ENCODE measurements around the gene DEFB115. TPM values are rescaled to one million over a fixed set of nuclear protein-coding genes. Genes with fewer than 3 reads are reported as not detected.
"Not testable (repeated sequence)": the region's sequence is repeated elsewhere in the genome, so short reads cannot be mapped to it uniquely, and the experiment has no call there.

Gene DEFB115, protein sequence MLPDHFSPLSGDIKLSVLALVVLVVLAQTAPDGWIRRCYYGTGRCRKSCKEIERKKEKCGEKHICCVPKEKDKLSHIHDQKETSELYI
- total RNA-seq (2014; rRNA removed; shearing (Covaris generic)): not detected in 2 replicates

DNA sequence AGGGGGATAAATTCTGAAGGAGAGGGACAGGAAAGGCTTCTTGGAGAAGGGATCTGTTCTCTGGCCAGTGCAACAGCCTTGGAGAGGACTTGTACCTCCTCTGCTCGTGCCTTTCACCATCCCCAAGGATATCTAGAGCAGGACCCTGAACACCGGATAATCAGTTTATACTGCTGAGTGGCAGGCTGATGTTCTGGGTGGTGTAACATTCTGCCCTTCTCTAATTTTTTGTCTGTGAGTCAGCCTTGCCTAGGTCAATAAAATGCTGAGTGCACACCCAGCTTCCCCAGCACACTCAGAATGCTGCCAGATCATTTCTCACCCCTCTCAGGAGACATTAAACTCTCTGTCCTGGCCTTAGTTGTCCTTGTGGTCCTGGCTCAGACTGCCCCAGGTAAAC, at the start of gene DEFB115:
TSS of gene DEFB115 (plus strand) at position 301 of the 400 bp plus-strand sequence. CDS start at position 301, 0 bp downstream.
- DNase-seq (ENCODE audit: low spot score): no peak
- in situ Hi-C loops (cut with HindIII; ENCODE audit: low sequenced_read_pairs): no loop called here

DNA sequence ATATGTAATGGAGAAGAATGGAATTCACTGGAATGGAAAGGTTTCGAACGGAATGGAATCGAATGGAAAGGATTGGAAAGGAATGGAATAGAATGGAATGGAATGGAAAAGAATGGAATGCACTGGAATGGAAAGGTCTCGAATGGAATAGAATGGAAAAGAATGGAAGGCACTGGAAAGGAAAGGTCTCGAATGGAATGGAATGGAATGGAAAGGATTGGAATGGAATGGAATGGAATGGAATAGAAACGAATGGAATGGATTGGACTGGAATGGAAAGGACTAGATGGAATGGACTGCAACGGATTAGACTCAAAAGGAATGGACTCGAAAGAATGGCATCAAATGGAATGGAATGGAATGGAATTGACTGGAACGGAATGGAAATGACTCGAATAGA, 20.5 kb upstream of the DEFB115 start:
- no peak for DNase-seq (ENCODE audit: low spot score)
- in situ Hi-C loops (cut with HindIII; ENCODE audit: low sequenced_read_pairs): no loop called here

DNA sequence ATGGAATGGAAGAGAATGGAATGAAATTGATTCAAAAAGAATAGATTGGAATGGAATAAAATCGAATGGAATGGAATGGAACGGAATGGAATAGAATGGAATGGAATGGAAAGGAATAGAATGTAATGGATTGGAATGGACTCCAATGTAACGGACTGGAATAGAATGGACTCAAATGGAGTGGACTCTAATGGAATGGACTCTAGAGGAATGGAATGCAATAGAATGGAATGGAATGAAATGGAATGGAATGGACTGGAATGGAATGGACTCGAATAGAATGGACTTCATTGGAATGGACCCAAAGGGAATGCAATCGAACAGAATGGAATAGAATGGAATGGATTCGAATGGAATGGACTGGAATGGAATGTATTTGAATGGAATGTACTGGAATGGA, 19.7 kb upstream of the DEFB115 start:
- DNase-seq (ENCODE audit: low spot score): no peak
- in situ Hi-C loops (cut with HindIII; ENCODE audit: low sequenced_read_pairs): no loop called here

DNA sequence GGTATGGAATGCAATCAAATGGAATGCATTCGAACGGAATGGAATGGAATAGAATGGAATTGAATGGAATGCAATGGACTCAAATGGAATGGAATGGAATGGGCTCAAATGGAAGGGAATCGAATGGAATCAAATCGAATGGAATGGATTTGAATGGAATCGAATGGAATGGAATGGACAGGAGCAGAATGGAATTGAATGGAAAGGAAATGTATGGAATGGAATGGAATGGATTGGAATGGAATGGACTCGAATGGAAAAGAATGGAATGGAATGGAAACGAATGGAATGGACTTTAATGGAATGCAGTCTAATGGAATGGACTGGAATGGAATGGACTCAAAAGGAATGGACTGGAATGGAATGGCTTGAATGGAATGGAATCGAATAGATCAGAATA, 18.3 kb upstream of the DEFB115 start:
- no peak for DNase-seq (ENCODE audit: low spot score)
- in situ Hi-C loops (cut with HindIII; ENCODE audit: low sequenced_read_pairs): no loop called here

DNA sequence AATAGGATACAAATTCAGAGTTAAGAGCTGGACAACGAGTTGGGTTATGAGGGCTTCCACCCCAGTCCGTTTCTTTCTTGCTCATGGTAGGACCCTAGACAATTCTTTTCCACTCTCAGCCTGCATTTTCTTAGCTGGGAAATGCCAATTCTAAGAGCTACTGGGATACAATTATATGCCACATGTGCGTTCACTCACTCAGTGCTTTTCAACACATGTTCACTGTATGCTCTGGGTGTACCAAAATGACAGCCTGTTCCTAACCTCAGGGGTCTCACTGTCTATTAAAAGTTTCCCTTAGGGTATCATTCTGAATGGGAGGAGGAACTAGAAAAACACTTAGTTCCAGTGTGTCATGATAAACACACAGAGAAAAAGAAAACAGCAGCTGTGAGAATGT, 505 bp upstream of the DEFB115 start:
- in situ Hi-C loops (cut with HindIII; ENCODE audit: low sequenced_read_pairs): no loop called here
- DNase-seq (ENCODE audit: low spot score): no peak

DNA sequence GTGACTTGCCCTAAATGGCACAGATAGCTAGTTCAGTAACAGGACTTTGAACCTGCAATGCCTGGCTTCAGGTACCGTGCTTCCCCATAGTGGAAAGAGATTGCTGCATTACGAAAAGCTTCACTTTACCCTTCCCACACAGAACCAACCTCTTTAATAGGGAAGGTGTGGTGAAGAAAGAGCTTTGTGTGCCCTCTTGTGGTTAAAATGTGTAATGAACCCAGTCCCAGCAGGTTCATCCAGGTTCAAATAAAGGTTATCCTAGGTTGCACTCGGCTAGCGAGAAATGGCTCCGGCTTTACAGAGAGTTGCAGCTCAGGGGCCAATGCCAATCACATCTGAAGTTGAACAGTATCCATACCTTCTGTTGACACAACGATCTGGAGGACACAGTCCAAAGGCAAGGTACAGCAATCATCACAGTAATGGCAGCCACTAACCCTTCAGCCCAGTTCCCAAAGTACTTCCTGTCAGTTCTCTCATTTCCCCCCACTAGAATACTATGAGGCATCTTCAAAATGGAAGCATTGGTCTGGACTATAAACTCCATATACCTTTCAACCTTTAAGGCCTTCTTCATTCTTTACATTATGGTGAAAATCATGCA, 3.0 kb downstream of the DEFB115 start:
- in situ Hi-C loops (cut with HindIII; ENCODE audit: low sequenced_read_pairs): no loop called here
- peak; percentile 1 for DNase-seq (ENCODE audit: low spot score)

DNA sequence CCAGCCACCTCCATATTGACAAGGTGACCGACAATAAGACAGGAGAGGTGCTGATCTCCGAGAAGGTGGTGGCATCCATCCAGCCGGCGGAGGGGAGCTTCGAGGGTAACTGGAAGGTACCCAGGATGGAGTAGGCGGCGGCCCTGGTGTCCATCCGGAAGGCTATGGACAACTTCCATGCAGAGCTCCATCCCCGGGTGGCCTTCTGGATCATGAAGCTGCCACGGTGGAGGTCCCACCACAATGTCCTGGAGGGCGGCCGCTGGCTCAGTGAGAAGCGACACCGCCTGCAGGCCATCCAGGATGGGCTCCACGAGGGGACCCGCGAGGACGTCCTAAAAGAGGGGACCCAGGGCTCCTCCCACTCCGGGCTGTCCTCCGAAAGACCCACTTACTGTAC, 17.0 kb downstream of the DEFB115 start:
- no peak for DNase-seq (ENCODE audit: low spot score)

DNA sequence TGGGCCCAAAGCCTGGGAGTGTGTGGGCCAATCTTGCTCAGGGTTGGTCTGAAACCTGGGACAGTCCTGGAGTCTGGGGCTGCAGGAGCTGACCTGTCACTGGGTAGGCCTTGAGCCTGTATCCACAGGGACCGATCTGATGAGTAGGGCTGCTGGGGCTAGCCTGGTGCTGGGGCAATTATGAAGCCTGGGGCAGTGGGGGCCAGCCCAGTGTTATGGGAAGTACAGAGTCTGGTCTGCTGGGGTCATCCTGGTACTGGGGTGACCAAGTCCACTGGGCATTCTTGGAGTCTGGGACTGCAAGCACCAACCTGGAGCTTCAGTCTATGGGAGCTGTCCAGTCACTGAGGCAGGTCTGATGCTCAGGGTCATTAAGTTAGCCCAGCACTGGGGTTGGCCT, 20.7 kb downstream of the DEFB115 start:
- no peak for DNase-seq (ENCODE audit: low spot score)
- in situ Hi-C loops (cut with HindIII; ENCODE audit: low sequenced_read_pairs): no loop called here

More for the DNA sequence above, 17.0 kb downstream of the DEFB115 start:
- in situ Hi-C loops (cut with HindIII; ENCODE audit: low sequenced_read_pairs): no loop called here

DNA sequence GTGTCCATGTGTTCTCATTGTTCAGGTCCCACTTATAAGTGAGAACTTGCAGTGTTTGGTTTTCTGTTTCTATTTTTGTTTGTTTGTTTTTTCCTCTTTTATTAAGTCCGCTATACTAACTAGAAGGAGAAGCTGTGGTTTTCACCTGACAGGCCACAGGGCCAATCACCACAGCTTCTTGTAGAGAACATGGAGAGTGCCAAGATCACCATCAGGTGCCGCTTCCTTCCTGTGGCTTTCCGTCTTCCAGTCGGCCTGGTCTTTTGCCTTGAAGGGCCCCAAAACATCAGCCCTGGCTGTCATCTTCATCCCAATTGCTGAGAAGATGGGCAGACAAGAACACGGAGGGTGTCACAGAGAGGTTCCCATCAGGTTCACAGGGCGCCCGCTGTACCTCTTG, 27.5 kb downstream of the DEFB115 start:
- DNase-seq (ENCODE audit: low spot score); in situ Hi-C loops (cut with HindIII; ENCODE audit: low sequenced_read_pairs): not testable (repeated sequence)

DNA sequence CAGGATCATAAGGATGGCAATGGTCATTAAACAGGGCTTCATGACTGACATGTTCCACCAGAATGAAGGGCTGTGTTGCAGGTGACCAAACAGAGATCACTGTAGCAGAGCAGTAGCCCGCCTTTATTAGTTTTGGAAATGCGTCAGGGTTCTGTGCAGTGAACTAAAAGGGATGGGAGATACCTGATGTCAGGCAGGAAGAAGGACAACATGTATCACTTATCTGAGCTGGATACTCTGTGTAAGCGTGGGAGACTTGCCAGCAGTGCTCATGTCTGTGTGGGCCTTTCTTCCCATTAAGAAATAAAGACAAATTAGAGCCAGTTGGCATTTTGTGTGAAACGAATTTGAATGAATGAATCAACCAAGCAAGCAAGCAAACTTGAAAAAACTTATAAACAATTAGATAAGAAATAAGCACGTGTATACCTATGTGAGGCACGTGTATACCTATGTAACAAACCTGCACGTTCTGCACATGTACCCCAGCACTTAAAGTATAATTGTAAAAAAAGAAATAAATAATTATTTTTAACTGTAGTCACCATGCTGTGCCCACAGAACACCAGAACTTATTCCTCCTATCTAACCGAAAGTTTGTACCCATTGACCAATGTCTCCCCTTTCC, 51.2 kb downstream of the DEFB115 start, which contains the start of gene DEFB116:
TSS of gene DEFB116 (minus strand) at position 51 of the 628 bp plus-strand sequence. CDS start at position 51, 0 bp downstream.
- in situ Hi-C loops (cut with HindIII; ENCODE audit: low sequenced_read_pairs): no loop called here
- no peak for DNase-seq (ENCODE audit: low spot score)

Other genes with a start within 250 kb of the DEFB115 start
- not detected in 2 replicates for gene DEFB116, start 50.9 kb downstream of the DEFB115 start, total RNA-seq (2014; rRNA removed; shearing (Covaris generic))
- gene DEFB118, start 110.9 kb downstream of the DEFB115 start, total RNA-seq (2014; rRNA removed; shearing (Covaris generic)): not detected in 2 replicates
- not detected in 2 replicates for gene DEFB119, start 132.9 kb downstream of the DEFB115 start, total RNA-seq (2014; rRNA removed; shearing (Covaris generic))
- gene DEFB121, start 148.6 kb downstream of the DEFB115 start, total RNA-seq (2014; rRNA removed; shearing (Covaris generic)): not detected in 2 replicates
- gene DEFB123, start 183.0 kb downstream of the DEFB115 start, total RNA-seq (2014; rRNA removed; shearing (Covaris generic)): not detected in 2 replicates
- gene DEFB124, start 217.5 kb downstream of the DEFB115 start, total RNA-seq (2014; rRNA removed; shearing (Covaris generic)): not detected in 2 replicates
- gene REM1, start 217.6 kb downstream of the DEFB115 start, total RNA-seq (2014; rRNA removed; shearing (Covaris generic)): not detected in 2 replicates

All from G401 (cell line).